ENCODE results near the gene TM4SF20.
"Not testable (repeated sequence)": the region's sequence is repeated elsewhere in the genome, so short reads cannot be mapped to it uniquely, and the experiment has no call there.

Gene TM4SF20

DNA sequence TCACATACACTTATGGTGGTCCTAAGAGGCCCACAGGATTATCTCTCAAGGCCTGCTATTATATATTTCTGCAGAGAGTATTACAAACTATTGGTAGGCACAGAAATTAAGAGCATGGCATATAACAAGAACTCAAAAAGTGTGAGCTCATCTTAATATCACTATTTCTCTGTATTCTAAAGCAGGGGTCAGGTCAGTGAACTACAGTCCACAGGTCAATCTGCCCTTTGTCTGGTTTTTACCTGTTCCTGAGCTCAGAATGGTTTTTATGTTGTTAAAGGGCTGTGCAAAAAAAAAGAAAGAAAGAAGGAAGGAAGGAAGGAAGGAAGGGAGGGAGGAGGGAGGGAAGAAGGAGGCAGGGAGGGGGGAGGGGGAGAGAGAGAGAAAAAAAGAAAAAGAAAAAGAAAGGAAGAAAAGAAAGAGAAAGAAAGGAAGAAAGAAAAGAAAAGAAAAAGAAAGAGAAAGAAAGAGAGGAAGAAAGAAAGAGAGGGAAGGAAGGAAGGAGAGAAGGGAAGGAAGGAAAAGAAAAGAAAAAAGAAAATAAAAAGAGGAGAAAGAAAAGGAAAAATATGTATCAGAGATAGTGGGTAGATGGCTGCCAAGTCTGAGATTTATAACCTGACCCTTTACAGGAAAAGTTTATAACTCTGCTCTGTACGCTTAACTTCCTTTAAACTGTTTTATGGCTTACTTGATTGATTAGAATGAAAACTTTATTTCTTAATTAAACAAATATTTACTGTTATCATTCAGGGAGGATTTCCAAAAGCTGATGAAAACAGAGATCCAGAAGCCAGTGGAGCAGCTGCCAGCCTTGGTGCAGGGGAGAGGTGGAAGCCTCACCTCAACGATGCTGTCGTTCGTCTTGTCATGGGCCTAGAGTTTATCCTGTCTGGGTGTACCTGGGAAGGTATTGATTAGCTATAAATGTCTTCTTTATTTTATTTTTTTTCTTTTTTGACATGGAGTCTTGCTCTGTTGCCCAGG lies 19.9 kb upstream of the TM4SF20 start:
- no peak for DNase-seq (ENCODE audit: low spot score)

DNA sequence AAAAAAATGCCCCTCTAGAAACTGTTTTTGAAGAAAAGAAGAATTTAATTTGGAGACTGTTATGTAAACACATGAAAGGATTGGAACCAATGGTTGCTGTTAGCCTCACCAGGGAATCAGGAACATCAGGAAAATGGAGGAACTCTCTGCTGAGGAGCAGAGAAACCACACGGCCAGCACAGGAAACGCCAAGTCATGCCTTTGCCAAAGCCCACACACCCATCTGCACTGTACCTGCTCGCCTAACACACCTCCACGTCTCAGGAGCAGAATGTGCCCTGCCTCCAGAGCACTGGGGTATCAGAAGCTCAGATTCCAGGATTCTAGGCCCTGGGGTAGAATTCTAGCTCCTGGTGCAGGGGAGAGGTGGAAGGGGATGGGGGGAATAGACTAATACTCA lies 18.5 kb upstream of the TM4SF20 start:
- no peak for DNase-seq (ENCODE audit: low spot score)

- no peak for DNase-seq (ENCODE audit: low spot score)
Measured at GRCh38 chr2:227395556-227395955, 16.4 kb upstream of the TM4SF20 start.

GRCh38 chr2:227394401-227394800 lies 15.3 kb upstream of the TM4SF20 start:
- DNase-seq (ENCODE audit: low spot score): no peak

DNA sequence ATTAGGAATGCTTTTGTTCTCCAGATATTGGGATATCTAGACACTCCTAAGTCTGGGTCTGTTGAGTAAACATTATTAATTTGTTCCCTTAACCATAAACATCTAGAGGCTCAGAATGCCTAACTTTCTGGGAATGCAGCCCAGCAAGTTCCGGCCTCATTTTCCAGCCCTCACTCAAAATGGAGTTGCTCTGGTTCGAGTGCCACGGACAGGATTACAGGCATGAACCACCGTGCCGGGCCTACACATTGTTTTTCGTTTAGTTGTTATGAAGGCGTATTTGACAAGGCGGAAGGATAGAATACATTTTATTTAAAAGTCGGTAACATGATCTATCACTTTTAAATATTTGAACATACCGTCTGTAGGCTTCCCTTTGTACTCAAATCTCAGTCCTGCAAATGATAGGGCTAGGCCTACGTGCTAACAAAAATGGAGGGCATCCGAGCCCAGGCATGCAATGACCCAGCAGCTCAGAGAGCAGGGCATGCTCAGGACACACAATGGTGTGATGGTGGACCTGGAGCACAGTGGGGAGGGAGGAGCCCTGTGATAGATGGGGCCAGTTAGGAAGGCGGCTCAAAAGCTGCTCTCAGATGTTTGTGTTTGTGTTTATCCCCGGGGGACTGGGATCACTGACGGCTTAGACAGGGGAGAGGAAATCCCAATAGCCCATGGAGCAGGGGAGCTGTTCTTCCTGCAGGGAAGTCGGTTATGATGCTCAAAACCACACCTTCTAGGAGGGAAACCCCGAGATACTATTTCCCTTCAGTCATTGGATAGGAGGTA lies 11.6 kb upstream of the TM4SF20 start:
- DNase-seq (ENCODE audit: low spot score): no peak

GRCh38 chr2:227389661-227390060 lies 10.6 kb upstream of the TM4SF20 start:
- no peak for DNase-seq (ENCODE audit: low spot score)

DNA sequence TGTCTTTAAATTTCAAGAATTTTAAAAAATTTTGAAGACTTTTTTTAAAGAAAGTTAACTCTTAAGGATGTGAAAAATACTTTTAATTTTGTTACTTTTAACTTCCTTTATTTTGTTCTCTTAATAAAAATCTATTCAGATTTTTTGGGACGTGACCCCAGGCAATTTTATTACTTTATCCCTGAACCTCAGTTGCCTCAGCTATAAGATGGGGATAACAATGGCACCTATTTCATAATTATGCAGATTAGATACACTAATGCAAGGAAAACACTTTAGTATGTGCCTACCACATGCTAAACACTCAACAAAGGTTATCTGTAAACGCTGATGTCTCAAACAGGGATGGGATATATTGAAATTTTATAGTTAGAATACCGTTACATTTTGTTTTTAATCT lies 10.1 kb upstream of the TM4SF20 start:
- no peak for DNase-seq (ENCODE audit: low spot score)

DNA sequence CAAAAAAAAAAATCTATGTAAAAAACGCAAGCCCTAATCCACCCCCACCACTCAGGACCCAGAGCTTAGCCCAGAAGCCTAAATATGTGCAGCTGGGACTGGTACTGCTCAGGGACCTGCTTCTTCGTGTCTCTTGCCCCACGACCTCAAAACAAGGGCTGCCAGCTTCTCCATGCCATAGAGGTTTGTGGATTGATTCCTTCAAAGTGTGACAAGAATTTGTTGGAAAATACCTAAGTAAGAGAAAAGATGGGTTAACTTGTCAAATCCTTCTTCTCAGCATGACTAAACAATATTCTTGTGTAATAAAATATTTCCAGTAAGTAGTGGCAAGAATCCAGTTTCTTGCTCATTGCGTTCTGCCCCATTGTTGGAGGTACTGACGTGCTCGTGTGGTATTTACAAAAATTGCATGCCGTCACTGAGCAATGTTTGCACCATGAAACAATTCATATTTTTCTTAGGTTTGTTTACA lies 9.5 kb upstream of the TM4SF20 start:
- DNase-seq (ENCODE audit: low spot score): no peak

DNA sequence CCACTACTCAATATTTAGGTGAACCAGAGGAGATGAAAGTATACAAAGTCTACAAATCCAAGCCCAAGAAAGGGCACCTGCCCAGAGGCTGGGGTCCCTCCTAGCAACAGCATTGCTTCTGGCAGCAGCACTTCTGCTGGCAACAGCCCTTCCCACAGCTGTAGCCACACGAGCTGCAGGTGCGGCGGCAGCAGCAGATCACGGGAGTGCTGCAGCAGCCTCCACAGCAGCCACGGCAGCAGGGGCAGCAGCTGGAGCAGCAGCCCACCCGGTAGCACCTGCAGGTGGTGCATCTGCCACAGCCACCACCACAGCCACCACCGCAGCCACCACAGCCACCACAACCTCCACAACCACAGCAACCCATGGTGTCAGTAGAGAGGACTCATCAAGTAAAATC lies 8.5 kb upstream of the TM4SF20 start, which contains the start of gene SCYGR1:
TSS of gene SCYGR1 (minus strand) at position 367 of the 400 bp plus-strand sequence. CDS start at position 367, 0 bp downstream.
- not testable (repeated sequence) for DNase-seq (ENCODE audit: low spot score)

GRCh38 chr2:227386630-227387029 lies 7.5 kb upstream of the TM4SF20 start:
- no peak for DNase-seq (ENCODE audit: low spot score)

GRCh38 chr2:227383686-227384085 lies 4.6 kb upstream of the TM4SF20 start:
- DNase-seq (ENCODE audit: low spot score): no peak

GRCh38 chr2:227382241-227382835 lies 3.2 kb upstream of the TM4SF20 start:
- DNase-seq (ENCODE audit: low spot score): not testable (repeated sequence)

DNA sequence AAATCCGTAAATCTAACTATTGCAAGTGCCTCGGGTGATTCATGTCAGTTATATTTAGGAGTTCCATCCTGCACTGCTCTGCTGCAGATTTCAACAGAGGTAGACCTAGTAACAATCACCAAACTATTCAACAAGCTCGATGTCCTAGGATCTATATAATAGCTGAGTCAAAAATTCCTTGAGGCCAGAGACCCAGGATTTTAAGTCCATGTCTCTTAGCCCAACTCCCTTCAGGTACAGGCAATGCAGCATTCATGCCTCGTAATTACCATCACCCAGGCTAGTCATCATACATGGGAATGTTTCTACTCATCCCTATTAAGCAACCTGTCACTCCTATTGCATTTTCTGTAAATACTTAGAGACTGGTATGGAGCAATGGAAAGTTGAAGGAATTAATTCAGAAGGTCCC lies 729 bp downstream of the TM4SF20 start:
- no peak for DNase-seq (ENCODE audit: low spot score)

GRCh38 chr2:227377467-227378351 lies 1.4 kb downstream of the TM4SF20 start:
- no peak for DNase-seq (ENCODE audit: low spot score)

DNA sequence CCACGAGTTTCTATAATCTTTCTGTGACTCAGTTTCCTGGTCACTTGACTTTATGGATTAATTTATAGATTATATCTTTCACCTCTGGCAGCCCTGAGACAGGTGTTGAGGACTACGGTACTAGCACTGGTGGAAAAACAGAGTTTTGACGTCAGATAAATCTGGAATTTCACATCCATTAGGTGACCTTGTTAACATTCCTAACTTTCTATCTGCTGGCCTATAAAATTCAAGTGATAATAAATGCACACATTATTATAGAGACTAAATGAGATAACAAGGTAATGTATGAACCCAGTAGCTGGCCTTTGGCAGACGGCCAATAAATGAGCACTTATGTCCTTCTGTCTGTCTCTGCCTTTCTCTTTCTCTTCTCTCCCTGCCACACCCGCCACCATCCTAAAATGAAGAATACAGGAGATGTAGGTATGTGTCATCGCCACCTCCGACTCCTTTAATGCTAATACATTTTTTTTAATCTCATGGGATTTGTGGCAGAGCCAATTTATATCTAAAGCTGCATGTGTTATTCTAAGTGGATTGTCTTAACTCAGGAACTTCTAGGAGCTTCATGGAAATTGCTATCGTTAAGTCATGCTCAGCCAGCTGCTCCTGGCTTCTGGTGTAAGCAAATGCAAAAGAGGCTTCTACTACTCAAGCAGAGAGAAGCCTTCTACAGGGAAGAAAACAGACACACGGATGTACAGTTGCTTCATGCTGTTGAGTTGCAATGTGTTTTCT lies 2.3 kb downstream of the TM4SF20 start:
- DNase-seq (ENCODE audit: low spot score): no peak

- no peak for DNase-seq (ENCODE audit: low spot score)
Measured at GRCh38 chr2:227374158-227374557, 4.9 kb downstream of the TM4SF20 start.

DNA sequence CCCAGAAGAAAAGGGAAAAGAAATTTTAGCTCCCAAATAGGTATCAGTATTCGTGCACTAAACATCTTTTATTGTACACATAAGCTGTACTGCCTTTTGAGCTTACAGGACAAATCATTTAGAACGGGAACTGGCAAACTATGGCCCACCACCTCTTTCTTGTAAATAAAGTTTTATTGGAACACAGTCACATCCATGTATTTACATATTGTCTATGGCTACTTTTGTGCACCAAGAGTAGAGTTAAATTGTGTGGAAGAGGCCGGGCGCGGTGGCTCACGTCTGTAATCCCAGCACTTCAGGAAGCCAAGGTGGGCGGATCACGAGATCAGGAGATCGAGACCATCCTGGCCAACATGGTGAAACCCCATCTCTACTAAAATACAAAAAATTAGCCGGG lies 5.7 kb downstream of the TM4SF20 start:
- no peak for DNase-seq (ENCODE audit: low spot score)

GRCh38 chr2:227370791-227371312 lies 8.3 kb downstream of the TM4SF20 start:
- DNase-seq (ENCODE audit: low spot score): no peak

DNA sequence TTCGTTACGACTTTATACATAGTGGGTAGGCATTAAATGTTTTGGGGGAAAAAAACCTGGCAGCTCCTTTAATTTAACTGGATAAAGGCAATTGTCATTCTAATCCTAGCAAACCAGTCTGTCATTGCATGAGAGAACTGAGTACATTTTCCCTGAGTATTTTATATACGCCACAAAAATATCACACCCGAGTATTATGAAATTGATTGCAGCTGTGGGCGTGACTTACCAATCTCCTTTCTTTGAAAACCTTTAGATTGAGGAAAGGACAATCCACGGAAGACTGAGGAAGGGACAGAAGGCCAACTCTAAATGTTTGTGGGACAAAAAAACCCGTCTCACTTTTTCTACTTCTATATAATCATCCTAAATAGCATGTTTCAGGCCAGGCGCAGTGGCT lies 9.0 kb downstream of the TM4SF20 start:
- DNase-seq (ENCODE audit: low spot score): no peak

- no peak for DNase-seq (ENCODE audit: low spot score)
Measured at GRCh38 chr2:227368574-227368973, 10.5 kb downstream of the TM4SF20 start.

Data from left forelimb (tissue), 1 donor.